ENCODE measurements around the gene OR4B1.
"Not testable (repeated sequence)": the region's sequence is repeated elsewhere in the genome, so short reads cannot be mapped to it uniquely, and the experiment has no call there.

OR4B1 gene, protein sequence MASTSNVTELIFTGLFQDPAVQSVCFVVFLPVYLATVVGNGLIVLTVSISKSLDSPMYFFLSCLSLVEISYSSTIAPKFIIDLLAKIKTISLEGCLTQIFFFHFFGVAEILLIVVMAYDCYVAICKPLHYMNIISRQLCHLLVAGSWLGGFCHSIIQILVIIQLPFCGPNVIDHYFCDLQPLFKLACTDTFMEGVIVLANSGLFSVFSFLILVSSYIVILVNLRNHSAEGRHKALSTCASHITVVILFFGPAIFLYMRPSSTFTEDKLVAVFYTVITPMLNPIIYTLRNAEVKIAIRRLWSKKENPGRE

DNA sequence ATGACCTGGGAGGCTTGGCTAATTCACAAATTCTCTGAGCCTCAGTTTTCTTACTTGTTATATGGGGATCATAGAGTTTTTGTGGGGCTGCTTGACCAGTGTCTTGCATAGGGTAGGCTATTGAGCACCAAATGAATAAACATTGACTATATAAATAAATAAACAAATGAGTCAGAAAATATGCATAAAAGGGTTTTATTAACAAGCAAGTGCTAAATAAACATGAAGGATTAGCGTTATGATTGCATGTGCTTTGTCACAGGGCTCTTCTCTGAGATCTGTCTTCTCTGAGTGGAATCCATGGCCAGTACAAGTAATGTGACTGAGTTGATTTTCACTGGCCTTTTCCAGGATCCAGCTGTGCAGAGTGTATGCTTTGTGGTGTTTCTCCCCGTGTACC lies at the start of gene OR4B1:
Gene OR4B1, plus strand, starts transcription at position 301 of the 400 bp plus-strand sequence. Its CDS starts 0 bp downstream, at position 301.
- DNase-seq = no peak

DNA sequence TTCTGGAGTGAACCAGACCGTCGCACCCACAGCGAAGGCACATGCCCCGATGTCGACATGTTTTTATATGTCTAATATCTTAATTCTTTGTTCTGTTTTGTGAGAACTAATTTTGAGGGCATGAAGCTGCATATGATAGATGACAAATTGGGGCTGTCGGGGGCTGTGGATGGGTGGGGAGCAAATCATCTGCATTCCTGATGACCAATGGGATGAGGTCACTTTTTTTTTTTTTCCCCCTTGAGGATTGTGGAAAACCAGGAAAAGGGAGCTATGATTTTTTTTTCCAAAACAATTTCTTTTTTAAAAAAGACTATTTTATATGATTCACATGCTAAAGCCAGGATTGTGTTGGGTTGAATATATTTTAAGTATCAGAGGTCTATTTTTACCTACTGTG lies 49.2 kb upstream of the OR4B1 start:
- DNase-seq = no peak

DNA sequence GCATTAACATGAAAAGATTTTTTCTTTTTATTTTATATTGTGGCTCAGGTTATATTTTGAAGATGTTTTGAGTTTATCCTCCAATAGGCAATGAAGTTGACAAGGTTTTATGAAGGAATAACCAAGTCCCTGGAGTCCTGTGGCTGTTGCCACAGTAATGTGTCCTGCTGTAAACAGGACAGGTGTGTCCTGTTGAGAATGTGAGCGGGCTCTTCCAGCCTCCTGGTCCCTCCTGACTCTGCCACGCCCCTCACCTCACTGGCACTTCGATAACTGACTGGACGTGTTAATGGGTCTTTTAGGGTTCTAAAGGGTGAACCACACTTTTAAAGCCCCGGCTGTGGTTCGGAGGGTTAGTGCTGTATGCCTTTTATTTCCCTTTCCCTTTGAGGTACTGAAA lies 47.8 kb upstream of the OR4B1 start:
- DNase-seq = no peak

DNA sequence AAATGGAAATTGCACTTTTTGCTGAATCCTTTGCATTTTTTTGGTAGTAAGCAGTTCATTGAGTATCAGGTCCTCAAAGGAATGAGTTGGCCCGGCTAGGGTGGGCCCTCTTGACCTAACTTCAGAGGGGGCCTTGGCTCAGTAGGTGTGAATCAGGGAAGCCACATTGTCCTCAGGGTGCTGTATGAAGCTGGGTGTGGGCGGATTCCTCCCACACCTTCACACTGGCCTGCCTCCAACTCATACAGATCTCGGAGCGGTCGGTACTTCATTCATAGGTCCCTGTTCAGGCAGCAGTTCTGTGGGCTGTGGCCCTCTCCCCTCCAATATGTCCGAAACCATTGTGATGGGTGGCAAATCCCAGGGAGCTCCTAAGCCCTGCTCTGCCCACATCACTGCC lies 47.4 kb upstream of the OR4B1 start:
- no peak for DNase-seq

- DNase-seq = no peak
Observed at GRCh38 chr11:48169717-48170116, 46.9 kb upstream of the OR4B1 start.

GRCh38 chr11:48170241-48171233 lies 46.1 kb upstream of the OR4B1 start:
- no peak for DNase-seq

DNA sequence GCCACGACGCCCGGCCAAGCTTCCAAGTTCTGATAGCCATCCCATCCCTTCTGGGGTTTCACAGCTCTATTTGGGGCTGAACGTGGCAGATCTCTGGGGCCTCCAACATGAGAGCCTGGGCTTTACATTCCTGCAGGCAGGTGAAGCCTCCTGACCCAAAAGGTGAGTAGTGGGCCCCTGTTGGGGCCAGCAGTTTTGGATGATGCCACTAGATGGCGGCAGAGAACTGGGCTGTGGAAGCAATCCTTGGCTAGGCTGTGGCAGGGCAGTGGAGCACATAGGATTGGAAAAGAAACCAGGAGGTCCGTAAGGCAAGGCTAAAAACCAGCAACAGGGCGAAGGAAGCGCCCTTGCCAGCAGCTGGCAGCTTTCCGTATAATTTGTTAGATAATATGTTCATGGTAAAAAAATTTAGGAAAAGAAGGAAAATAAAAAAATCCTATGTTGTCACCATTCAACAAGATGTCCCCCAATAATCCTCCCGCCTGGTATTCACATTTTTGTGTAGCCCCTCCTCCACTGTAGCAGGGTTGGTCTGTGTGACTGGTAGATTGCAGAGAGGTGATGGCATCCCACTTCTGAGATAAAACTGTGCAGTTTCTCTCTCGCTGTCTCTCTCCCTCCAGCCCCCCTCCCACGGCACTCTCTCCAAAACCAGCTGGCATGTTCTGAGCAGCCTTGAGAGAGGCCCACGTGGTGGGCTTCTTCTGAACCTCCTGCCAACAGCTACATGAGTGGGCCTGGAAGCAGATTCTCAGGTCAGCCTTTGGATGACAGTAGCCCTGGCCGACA lies 43.6 kb upstream of the OR4B1 start:
- DNase-seq = peak; percentile 2 to 74

DNA sequence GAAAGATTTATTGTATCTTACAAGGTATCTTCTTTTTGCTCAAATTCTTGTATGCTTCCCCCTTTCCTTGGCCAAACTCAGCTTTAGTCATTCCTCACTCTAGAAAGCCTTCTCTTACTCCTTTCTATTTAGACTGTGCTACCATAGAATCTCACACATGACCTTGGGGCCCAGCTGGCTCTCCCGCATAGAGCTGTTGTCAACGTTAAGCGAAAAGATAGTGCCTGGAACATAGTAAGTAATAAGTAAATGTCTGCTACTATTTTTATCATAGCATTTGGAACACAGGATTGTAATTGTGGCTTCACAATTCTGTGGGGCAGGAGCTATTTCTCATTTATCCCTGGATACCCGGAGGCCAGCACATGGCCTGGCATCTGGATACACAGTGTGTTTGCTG lies 38.9 kb upstream of the OR4B1 start:
- DNase-seq = no peak

- no peak for DNase-seq
Observed at GRCh38 chr11:48180627-48181026, 36.0 kb upstream of the OR4B1 start.

- no peak for DNase-seq
Observed at GRCh38 chr11:48182860-48183526, 33.6 kb upstream of the OR4B1 start.

- DNase-seq = no peak
Observed at GRCh38 chr11:48184452-48184851, 32.2 kb upstream of the OR4B1 start.

- not testable (repeated sequence) for DNase-seq
Observed at GRCh38 chr11:48190906-48191654, 25.5 kb upstream of the OR4B1 start.

DNA sequence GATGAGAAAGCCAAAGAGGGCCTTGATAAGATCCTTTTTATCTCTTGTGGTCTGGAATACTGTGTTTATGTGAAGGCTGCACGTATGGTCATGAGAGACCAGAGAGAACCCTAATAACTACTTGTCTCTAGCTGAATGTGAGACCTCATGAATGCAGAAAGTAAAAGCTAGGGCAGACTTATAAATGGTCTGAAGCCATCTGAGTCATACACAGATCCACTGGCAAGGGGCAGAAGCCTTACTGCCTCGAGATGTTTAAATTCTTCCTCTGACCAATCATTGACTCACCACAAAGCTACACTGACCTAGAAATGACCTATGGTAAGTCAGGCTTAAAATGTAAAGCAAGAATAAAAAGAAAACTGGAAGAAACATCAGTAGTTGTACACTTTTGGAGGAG lies 22.7 kb upstream of the OR4B1 start:
- DNase-seq = no peak

DNA sequence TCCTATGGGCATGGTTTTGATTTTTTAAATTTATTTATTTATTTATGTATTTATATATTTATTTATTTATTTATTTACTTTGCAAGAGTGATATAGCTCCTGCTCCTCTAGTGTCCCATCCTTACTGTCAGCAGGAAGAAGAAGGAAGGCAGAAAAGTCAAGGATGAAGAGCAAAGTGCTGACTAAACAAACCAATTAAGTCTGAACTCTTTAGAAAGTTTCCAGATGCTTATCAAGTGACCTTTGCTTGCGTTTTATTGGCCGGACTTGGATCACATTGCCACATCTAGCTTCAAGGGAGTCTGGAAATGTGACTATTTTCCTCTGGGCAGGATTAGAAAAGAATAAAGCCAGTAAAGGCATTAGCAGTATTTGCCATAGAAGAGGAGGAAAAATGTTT lies 8.7 kb upstream of the OR4B1 start:
- DNase-seq = no peak

GRCh38 chr11:48210052-48210451 lies 6.6 kb upstream of the OR4B1 start:
- peak in 1 of 2 experiments; percentile 10 for DNase-seq

- no peak for DNase-seq
Observed at GRCh38 chr11:48228761-48229160, 12.2 kb downstream of the OR4B1 start.

GRCh38 chr11:48230057-48230456 lies 13.4 kb downstream of the OR4B1 start:
- DNase-seq = not testable (repeated sequence)

DNA sequence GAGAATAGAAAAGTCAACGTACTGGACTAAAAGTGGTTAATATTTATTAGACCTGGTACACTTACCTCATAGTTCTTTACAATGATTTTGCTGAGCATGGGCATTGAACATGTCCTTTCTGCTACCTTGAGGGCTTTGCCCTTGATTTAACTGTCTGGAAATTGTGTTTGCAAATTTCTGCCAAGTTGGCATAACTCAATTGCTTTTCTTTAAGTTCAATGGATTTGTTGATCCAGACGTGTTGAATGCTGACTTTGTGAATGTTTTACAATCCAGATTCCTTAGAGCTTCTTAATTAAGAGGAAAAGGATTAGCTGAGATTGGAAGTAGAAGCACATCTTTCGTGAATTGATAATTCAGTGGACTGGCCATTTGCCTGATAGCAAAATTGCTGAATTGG lies 21.1 kb downstream of the OR4B1 start:
- DNase-seq = no peak

DNA sequence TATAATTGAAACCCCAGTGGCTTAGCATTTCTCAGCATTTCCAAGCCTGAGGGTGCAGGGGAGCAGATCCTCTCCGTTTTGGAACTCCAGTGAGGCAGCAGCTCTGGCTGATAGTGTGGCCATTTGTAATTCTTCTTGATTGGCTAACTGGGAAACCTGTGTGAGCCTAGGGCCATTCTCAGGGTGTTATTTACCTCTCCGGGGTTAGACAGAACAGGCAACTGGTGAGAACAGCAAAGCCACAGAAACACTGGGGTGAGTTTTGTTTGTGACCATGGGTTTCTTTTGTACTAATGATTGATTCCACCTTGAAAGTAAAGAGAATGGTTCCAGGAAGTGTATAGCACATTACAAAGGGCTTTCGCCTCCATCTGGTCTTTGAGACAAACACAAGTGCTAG lies 25.9 kb downstream of the OR4B1 start:
- DNase-seq = no peak

DNA sequence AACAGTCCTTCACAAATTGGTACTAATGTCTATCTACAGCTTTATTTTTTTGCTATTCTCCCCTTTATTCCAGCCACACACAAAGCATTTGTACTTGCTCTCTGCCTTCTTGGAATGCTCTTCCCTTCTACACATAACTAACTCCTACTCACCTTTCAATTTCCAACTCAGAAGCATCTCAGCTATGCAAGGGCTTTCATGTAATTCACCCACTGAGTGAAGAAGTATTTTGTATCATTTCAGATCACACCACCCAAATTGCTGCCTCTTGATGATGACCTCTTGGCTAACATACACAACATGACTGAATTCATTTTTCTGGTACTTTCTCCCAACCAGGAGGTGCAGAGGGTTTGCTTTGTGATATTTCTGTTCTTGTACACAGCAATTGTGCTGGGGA lies 28.2 kb downstream of the OR4B1 start, which contains the start of gene OR4X2:
Gene OR4X2, plus strand, starts transcription at position 301 of the 400 bp plus-strand sequence. Its CDS starts 0 bp downstream, at position 301.
- no peak for DNase-seq

- DNase-seq = no peak
Observed at GRCh38 chr11:48248902-48249301, 32.3 kb downstream of the OR4B1 start.

DNA sequence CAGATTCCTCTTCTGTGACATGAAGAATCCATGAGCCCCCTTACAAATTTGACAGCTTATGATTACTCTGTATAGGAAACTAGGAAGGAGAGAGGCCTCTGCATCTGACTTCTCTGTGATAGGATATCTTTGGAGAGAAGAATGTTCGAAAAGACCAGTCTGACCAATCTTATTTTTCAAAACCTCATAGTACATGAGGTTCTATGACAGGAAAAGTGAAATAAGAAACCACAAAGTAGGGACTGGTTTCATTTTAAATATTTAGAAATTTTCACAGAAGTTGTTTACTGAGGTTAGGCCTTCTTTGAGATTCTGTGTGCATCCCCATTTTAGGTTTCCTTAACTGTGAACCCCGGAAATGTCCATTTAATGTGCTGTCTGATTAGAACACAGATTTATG lies 45.0 kb downstream of the OR4B1 start:
- no peak for DNase-seq

Measured in NCI-H446 (cell line).